Fibroblast of skin of right quadriceps (primary cell): Measurements from ENCODE around the gene KLHL29.

Experiments
- DNase-seq: peaks from one replicate; pipeline ENCODE4 v3.0.0-alpha.2; 2013

The KLHL29 gene

DNA sequence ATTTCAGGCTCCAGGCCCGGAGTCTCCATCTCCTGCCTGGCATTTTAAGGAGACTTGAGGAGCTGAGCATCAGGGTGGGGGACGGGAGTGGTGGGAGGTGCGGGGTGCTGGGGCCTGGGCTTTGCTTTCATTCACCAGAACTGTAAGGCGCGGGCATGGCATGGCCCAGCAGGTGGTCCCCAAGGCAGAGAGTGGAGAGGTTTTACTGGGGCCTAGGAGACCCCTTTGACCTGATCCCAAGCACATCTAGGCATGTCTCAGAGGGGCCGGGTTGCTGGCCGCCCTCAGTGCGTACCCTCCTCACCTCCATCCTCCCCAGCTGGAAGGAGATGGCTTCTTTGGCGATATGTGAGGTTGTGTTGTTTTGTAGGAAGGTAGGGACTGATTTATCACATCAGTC is 172.5 kb downstream of the KLHL29 start:
- DNase-seq: no peak

DNA sequence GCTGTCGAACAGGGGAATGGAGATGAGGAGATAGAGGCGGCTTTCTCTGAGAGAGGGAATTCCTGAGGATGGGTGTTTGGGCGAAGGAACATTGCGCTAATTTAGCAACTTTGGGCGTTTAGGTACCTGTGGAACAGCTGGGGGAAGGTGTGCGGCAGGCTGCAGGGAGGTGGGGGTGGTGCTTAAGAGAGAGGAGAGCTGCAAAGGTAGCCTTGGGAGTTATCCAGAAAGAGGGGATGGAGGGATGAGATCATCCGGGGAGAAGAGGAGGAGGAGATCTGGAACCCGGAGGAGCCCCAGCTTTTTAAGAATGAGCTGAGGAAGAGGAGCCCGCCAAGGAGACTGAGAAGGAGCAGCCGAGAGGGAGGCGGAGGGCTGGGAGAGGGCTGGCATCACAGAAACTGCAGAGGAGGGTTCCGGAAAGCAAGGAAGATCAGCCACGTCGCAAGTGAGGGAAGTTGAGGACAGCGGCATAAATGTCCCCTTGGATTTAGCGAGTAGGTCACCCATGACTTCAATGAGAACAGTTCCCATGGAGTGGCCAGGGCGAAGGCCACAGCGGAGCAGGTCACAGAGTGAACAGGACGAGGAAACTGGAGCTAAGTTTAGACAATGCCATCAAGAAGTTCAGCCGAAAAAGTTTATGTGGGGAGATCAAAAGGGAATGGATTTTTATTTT is 174.7 kb downstream of the KLHL29 start:
- no peak for DNase-seq

GRCh38 chr2:23561088-23561487 is 176.1 kb downstream of the KLHL29 start:
- no peak for DNase-seq

DNA sequence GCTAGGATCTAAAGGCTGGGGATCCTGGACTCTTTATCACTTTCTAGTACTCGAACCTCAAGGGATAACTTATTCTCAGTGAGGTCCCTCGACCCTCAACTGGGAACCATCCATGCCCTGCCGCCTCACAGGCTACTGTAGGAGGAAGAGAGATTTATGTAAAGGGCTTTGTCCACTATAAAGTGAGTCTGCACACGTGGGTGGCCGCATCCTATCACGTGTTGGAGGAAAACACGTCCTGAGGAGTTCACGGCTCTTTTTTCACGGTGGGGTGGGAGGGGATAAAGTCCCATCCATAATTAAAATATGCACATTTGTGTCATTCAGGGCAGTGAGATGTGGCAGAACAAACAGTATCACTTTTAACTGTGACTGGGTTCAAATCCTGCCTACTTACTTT is 176.6 kb downstream of the KLHL29 start:
- no peak for DNase-seq

- DNase-seq: no peak
Measured at GRCh38 chr2:23562143-23562542, 177.2 kb downstream of the KLHL29 start.

DNA sequence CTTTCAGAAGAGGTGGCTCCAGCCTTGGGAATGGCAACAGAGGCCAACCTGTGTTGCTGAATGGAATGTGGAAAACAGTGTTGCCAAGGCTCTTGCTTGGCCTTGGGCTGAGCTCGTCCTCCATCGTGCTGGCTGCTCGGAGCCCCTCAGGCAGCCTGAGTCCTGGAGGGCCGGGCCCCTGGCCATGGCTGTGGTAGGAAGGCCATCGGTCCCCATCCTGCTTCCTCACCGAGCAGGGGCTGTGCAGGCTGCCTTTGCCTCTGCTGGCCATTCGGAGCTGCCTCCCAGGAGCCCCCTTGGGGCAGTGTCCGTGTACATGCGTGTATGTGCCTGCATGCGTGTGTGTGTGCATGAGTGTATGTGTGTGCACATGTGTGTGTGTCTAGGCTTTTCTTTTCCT is 178.2 kb downstream of the KLHL29 start:
- no peak for DNase-seq

GRCh38 chr2:23563673-23564614 is 179.0 kb downstream of the KLHL29 start:
- DNase-seq: peak; percentile 20

- DNase-seq: no peak
Measured at GRCh38 chr2:23564615-23564960, 179.6 kb downstream of the KLHL29 start.

DNA sequence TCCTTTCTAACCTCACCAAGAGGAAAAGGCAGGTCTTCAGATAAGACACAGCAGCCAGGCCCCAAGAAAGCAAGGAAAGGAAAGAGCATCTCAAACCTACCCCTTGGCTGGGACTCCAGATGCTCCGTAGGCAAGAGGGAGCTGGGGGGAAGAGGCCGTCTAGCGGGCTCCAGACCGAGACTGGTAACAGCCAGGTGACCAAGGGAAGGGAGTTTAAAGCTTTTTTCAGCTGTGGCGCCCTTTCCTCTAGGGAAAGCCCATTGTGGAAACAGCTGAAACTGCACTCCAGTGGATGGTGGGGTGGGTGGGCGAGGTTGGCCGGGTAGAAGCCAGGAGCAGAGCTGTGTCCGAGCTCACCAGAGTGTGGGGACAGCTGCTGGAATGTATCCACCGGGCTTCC is 180.4 kb downstream of the KLHL29 start:
- no peak for DNase-seq

GRCh38 chr2:23565814-23566213 is 180.8 kb downstream of the KLHL29 start:
- no peak for DNase-seq

DNA sequence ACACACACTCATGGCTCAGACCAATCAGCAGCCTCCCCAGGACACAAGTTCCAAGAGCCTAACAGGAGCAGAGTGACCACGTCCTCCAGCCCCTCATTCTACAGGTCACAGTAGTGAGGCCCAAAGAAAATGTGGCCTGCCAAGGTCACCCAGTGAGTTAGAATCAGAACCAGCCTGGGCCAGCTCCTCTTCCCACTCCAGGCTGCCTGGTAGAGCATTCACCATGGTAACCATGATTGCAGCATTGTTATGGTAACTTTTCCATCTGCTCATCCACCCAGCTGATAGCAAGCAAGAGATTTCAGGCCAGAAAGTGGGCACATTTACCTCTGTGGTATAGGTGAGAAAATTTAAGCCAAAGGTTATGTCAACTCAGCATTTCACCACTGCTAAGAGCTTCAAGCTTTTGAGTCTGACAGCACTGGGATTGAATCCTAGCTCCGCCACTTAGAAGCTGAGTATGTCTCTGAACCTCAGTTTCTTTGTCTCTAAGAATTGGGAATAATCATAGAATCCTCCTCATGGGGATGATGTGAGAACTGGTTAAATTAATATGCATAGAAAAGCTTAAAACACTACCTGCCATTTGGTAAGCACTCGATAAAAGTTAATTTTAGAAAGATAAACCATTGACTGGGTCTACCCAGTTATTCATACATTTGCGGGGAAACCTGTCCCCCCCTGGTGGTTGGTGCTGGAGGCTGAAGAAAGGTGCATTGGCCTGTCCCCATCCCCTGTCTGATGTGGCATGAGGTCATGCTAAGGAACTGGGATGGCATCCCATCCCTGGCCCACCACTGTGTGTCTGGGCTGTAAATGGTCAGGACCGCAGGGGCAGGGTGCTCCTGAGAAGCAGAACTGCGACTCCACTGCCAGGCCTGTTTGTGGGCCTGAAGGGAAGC is 181.5 kb downstream of the KLHL29 start:
- DNase-seq: no peak

- no peak for DNase-seq
Measured at GRCh38 chr2:23567161-23567756, 182.3 kb downstream of the KLHL29 start.

DNA sequence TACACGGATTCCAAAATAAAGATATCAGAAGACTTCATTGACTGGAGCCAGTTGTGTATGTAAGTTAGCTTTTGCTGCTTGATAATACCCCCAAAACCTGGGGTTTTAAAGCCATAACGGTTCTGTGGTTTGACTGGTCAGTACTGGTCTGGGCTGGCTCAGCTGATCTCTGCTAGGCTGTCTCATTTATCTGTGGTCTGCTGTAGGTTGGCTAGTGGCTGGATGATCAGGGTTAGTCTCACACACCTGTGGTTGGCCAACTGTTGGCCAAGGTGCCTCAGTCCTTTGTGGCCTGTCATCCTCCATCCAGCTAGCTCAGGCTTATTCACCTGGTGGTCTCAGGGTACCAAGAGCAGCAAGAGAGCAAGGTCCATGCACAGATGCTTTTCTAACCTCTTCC is 183.2 kb downstream of the KLHL29 start:
- DNase-seq: no peak

DNA sequence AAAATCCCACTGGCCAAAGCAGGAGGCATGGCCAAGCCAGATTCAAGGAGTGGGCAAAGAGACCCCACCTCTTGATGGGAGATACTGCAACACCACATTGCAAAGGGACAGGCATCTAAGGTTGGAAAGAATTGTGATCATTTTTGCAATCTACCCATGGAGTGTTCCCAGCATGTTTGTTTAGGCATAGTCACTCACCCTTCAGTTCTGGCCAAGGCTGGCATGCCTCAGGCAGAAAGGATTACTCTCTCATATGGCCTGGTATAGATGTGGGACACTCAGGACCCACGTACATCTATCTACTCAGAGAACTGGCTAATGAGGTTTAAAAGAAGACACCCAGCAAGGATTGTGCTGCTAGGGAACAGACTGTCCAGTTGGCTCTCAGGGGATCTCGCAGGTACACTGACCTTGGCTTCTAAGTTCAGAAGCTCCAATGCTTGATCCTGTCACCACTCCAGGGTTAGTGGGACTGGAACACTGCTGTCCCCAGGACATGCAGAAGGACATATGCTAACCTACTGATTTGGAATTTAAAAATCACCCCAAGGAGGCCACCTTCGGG is 183.7 kb downstream of the KLHL29 start:
- no peak for DNase-seq

DNA sequence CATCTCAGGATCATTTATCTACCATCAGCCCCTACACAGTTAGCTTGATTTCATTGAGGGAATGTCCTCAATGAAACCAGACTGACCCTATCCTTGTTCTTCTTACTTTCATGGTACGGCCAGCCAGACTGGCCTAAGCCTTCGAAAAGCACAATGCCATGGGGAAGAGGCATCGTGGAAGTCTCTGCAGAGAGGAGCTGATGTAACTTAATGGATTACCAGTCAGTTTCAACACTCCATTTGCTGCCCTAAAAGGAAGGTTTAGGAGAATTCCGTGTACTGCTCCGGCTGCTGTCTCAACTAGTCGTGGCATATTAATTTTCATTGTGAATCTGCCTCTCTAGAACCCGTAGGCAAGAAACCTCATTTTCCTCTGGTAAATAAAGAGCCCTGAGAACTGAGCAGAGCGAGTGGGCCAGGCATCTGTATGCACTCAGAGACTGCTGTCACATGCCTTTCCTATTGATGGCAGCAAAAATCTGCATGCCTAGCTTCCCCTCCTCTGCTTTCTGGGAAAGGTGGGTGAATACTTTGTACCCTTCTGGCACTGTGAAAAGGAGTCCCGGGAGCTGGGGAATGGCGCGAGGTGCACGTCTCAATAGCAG is 184.9 kb downstream of the KLHL29 start:
- DNase-seq: no peak

GRCh38 chr2:23571085-23571484 is 186.1 kb downstream of the KLHL29 start:
- DNase-seq: no peak

GRCh38 chr2:23571527-23572282 is 186.7 kb downstream of the KLHL29 start:
- no peak for DNase-seq

DNA sequence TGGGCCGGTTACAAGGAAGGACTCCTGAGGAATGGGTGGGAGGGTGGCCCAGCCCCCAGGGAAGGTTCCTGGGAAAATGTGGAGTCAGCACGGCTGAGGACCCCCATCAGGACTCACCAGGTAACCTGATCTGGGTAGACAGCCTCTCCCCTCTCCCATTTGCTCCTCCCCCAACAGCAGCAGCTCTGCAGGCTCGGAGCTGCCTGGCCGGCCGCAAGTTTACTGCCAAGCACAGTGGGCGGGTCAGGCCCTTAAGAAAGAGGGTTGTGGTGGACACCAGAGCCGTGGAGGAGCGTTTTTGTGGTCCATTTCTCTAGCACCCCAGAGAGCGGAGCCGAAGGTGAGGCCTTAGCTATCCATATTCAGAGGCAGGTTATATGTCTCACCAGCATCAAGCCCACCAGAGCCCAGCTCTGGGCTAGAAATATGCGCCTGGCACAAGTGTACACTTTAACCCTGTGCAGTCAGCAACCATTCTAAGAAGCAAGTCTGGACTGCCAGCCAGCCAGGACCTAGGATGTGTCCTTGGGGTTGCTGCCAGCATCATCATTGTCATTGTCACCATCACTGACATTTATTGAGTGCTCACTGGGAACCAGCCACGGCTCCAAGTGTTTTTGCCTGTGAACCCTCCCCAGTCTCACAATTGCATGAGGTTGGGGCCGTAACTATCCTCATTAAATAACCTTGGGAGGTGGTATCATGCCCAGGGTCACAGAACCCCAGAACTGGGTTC is 190.1 kb downstream of the KLHL29 start:
- no peak for DNase-seq

DNA sequence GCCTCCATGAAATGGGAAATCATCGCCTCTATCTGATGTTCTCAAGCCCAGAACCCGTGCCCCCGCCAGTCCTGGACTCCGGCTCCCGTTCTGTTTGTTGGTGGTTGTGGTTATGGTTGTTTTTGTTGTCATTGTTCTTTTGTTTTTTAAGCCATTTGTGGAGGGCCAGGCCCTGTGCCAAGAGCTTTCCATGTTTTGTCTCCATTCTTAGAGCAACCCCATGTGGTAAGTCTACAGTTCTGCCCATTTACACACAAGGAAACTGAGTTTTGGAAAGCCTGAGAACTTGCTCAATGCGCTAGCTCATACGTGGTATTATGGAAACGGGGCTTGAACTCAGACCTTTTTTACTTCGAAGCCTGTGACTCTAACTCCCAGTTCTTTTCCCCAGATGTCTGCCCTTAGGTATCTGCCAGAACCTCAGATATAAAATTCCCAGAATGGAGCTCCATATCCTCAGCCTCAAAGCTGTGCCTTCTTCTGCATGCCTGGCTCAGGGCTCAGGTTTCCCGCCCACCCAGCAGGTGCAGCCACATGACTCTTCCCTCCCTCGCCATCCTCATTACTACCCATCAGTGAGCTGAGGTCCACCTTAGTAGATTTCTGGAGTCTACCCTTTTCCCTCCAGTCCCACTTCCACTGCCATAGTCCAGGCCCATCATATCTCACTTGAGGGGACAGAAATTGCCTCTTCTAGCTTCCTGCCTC is 194.1 kb downstream of the KLHL29 start:
- DNase-seq: no peak

- DNase-seq: no peak
Measured at GRCh38 chr2:23579674-23580073, 194.7 kb downstream of the KLHL29 start.
